Middle frontal gyrus (tissue), 1 donor: ENCODE measurements around the gene CENPL.
"Not testable (repeated sequence)": the region's sequence is repeated elsewhere in the genome, so short reads cannot be mapped to it uniquely, and the experiment has no call there.

Experiments
- DNase-seq: peaks from one replicate; pipeline ENCODE4 v3.0.0-alpha.2; 2015; ENCODE audit warnings: low spot score; ENCODE audit errors: extremely low spot score

CENPL gene

DNA sequence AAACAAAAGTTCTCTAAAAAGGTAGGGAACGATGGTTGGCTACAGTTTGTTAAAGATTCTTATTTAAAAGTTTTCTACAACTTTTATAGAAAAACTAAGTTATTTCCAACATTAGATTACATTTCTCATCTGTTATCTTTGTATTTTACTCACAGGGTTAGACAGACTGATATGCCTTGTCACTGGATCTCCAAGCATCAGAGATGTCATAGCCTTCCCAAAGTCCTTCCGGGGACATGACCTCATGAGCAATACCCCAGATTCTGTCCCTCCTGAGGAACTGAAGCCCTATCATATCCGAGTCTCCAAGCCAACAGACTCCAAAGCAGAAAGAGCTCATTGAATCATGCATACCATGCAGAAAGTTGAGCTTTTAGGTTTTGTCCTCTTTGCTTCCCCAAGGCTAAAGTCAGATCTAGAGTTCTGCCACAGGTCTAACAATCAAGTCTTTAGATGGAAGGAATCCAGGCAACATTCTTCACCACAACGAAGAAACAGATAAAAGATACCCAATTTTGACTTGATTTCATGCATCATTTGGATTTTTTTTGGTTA is 32.8 kb upstream of the CENPL start:
- DNase-seq = no peak

DNA sequence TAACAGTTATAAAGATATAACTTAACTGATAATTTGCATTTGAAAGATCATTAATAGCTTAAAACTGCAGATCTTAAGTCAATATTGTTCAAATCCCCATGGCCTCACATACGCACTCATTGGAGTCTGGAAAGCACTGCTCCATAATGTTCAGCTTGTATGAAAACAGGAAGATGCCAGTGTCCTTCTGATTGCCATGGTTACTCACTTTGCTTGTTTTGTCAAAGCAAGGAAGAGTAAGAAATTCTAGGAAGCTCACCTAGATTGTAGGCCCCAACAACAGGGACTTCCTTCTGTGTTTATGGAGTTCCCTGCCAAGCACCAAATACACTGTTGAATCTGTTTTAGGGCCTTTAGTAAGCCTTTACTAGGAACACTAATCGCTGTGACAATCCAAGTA is 32.2 kb upstream of the CENPL start:
- DNase-seq = no peak

DNA sequence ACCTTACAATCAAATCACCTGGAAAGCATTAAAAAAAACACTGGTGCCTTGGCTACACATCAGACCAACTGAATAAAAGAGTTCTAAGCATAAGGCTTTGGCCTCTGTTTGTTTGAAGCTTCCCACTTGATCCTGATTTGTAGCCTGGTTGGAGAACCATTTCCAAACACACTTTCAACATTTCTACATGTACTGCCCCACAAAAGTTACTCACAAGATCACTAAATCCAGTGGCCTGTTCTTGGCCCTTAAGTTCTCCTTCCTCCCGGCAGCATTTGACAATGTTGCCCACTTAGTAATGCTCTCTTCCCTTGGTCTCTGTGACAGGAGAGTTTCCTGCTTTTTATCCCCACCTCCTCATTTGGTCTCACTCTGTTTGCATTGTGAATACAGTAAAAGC is 31.3 kb upstream of the CENPL start:
- no peak for DNase-seq

DNA sequence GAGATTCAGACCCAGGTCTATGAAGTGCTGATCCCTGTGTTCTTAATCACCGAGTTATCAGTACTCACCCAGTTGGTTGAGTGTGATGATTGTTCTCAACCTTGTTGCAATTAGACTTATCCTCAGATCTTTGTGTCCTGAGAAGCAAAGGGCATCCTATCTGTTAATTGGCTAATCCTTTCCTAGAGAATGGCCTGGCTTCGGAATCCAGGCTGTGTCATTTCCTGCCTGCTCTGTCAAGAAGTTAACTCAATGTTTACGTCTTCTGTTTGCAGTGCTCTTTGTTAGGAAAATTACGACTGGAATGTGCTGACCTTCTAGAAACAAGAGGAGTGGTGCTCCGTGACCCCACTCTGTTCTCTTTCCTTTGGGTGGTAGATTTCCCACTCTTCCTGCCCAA is 28.4 kb upstream of the CENPL start:
- no peak for DNase-seq

DNA sequence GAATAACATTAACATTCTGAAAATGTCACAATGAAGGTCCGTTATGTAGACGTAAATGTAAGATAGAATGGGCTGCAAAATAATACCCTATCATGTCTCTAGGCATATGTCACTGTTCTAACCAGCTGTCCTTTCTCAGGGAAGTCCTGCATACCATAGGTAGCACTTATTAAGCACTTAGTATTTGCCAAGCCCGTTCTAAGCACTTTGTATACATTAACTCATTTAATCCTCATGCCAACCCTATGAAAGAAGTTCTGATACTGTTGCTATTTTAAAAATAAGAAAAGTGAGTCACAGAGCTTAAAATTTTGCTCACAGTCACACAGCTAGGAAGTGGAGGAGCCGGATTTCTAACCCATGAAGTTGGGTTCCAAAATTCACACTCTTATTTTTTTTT is 27.4 kb upstream of the CENPL start:
- no peak for DNase-seq

DNA sequence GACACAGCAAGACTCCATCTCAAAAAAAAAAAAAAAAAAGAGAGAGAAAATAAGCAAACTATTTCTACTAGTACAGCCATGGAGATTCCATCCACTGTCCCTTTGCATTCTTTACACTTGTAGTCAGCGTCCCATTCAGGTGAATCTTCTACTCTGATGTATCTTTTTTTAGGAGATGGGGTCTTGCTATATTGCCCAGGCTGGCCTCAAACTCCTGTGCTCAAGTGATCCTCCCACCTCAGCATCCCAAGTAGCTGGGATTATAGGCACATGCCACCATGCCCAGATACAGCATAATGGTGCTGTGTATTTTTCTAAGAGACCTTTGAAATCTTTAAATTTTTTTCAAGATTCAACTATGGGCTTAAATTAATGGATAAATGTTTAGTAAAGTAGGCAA is 8.1 kb upstream of the CENPL start:
- no peak for DNase-seq

DNA sequence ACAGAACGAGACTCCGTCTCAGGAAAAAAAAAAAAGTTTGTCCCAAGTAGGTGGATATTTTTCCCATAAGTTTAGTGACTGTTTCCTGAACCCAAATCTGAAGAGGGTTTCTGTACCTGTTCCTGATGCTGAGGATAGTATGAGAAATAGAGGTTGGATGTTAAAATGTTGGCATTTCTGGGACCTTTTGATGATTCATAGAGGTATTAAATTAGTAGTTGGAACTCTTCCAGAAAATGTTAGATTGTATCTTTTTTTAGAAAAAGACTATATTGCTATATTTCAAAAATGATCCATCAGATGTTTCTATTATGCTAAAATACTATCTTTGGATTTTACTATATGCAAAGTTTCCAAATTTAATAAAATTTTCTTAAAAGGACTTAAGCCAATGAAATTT is 2.9 kb upstream of the CENPL start:
- DNase-seq = no peak

DNA sequence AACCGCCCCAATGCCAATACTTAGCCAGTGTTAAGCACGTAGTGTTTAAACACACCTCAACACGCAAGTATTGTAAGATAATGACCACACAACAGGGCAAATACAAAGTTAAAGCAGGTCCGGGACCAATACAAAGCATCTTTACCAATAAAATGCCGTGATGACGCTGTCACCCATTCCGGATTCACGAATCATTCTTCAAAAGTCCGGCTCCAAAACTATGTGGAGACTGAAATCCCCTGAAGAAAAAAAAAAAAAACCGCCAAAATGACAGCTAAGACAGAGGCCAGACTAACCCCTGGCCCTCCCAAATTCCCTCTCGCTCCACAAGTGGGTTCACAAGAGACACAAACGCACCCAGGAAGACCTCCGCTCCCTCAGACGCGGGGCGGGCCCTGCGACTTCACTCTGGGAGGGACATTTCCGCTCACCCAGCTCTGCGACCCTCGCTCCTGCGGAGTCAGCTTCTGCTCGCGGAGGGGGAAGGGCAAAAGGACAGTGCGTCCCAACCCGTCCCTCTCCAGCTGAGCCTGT is 835 bp downstream of the CENPL start:
- DNase-seq = no peak

DNA sequence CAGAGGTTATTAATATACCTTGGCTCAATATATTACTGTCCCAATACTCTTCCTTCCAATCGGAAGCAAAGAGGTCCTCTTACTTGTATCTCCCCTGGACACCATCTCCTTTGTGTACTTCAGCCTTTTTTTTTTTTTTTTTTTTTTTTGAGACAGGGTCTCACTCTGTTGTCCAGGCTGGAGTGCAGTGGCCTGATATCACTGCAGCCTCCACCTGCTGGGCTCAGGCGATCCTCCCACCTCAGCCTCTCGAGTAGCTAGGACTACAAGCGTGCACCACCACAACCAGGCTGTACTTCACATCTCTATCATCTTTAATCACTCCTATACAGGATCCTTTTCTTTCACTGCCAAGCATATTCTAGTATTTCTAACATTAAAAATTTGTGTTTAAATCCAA is 3.0 kb downstream of the CENPL start:
- DNase-seq = no peak

DNA sequence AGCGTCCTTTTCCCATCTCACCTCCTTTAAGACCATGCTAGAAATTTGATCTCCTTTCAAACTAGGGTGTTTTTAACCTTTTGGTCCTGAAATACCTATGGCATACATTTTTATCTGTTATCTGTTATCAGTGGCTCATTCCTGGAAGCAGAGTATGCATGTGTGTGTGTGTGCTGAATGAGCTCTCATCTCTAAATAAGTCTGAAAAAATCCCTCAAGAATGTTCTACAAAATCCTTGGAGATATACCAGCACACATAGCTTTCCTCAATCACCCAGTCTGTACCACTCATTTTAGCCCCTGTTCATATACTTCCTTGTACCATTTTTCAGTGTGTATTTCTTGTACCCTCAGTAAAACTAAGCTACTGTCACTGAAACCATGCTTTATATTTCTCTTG is 6.2 kb downstream of the CENPL start:
- DNase-seq = no peak

DNA sequence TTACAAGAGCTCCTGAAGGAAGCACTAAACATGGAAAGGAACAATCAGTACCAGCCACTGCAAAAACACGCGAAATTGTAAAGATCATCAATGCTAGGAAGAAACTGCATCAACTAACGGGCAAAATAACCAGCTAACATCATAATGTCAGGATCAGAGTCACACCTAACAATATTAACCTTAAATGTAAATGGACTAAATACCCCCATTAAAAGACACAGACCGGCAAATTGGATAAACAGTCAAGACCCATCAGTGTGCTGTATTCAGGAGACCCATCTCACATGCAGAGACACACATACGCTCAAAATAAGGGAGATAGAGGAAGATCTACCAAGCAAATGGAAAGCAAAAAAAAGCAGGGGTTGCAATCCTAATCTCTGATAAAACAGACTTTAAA is 11.0 kb downstream of the CENPL start:
- DNase-seq = not testable (repeated sequence)

DNA sequence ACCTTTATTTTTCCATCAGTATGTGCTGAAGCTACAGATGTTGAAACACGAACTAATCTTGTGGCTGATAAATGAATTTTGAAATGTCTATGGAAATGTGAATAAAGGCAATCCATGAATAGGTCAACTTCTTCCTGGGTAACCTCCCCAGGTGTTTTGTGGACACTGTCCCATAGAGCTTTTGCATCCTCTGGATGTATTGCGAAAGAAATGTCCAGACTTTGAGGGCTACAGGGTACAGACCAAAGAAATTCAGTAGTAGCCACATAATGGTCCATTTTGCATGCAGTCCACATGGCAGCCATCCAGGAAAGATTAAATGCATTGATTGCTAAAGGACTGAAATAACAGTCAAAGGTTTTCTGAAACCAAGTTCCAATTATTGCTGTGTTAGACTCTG is 21.7 kb downstream of the CENPL start:
- DNase-seq = no peak

DNA sequence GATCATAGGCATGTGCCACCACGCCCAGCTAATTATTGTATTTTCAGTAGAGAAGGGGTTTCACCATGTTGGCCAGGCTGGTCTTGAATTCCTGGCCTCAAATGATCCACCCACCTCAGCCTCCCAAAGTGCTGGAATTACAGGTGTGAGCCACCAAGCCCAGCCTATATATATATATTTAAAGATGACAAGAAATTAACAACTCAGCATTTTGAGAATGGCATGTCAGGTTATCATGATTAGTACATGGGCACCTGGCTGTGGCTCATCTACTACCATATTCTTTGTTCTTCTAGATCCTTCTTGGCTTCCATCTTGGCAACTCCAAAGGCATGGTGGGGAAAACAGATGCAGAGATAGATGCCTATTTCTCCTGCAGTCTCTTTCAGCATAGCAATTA is 24.7 kb downstream of the CENPL start:
- DNase-seq = not testable (repeated sequence)

DNA sequence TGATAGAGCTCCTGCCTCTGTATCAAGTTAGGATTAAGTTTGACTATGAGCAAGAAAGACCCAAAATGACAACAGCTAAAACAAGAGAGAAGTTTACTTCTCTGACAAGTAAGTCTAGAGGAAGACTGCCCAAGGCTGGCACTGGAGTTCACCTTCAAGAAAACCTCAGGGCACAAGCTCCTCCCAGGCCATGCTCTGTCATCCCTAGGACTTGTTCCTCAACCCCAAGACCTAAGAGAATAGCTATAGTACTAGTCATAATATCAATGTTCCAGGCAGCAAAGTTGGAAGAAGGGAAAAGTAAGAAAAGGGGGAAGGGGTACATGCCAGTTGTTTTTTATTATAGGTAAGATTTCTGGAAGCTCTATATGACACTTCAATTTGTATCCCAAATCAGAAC is 26.6 kb downstream of the CENPL start:
- no peak for DNase-seq

DNA sequence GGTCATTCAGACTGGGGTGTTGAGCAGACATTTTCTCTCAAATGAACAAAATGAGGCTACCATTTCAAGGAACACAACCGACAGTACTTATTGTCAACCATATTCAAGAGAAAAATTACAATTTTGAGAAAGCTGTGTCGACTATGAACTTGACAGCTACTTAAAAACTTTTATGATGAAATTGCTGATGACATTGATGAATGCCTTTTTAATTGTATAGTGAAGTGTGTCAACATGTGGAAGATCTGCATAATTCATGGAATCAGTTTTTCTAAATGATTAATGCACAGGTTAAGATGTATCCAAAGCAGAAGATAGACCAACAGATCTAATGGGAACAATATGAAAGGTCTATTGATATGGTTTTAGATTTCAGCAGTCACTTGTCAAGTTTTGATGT is 34.8 kb downstream of the CENPL start:
- DNase-seq = no peak

DNA sequence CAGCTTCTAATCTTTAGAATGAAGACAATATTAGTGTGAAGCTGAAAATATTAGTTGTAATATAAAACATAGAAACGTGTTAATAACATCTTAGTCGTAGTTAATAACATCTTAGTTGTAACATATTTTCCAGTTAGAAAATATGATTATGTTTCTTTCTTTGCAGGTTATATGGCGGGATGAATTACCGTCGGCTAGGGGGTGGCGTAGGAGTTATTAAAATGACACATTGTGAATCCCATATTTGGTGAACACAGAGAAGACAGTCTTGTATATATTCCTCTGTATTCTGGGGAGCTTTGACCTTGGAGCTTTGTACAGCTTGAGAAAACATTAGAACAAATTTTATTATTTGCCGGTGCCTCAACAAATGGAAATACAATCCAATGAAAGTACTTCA is 39.7 kb downstream of the CENPL start:
- no peak for DNase-seq

DNA sequence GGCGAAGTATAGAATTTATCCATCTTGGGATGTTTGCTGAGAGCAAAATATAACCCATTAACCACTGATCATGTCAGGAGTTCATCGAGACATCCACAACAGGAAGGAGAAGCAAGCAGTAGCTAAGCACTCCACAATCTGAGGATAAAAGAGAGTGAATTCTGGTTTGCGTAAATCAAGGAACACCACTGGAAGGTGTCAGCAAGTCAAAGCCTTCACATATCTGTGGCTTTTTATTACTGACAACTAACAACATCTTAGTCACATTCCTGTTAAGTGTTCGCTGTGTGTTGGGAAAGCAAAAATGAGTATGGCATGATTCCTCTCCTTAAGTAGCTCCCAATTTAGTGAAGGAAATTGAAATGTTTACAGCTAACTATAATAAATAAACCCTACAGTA is 44.7 kb downstream of the CENPL start:
- DNase-seq = no peak

DNA sequence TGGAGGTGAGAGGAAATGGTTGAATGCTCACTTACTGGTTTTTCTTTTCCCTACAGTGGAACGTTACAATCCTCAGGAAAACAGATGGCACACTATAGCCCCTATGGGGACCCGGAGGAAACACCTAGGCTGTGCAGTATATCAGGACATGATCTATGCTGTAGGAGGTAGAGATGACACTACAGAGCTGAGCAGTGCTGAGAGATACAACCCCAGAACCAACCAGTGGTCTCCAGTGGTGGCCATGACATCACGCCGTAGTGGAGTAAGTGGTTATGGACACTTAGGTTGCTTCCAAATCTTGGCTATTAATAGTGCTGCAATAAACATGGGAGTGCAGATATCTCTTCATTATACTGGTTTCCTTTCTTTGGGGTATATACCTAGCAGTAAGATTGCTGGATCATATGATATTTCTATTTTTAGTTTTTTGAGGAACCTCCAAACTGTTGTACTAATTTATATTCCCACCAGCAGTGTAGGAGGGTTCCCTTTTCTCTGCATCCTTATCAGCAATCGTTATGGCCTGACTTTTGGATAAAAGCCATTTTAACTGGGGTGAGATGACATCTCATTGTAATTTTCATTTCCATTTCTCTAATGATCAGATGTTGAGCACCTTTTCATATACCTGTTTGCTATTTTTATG is 49.0 kb downstream of the CENPL start:
- DNase-seq = no peak

DNA sequence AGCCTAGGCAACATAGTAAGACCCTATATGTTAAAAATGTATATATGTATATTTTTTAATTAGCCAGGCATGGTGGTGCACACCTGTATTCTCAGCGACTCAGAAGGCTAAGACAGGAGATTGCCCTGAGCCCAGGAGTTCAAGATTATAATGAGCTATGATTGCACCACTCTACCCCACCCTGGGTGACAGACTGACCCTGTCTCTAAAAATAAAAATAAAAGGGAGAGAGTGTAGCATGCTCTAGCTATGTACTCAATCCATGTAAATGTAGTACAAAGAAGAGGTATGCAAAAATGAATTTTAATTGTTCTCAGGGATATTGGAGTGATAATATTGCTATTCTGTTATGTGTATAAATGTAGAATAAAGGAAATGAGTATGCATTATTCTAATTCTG is 53.1 kb downstream of the CENPL start:
- DNase-seq = no peak

DNA sequence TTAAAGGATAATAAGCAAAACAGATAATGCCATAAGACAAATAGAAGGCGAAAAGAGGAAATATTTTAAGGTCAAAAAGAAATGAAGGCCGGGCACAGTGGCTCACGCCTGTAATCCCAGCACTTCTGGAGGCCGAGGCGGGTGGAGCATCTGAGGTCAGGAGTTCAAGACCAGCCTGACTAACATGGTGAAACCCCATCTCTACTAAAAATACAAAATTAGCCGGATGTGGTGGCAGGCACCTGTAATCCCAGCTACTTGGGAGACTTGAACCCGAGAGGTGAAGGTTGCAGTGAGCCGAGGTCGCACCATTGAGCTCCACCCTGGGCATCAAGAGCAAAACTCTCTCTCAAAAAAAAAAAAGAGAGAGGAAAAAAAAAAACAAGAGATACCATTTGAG is 54.4 kb downstream of the CENPL start:
- DNase-seq = not testable (repeated sequence)

DNA sequence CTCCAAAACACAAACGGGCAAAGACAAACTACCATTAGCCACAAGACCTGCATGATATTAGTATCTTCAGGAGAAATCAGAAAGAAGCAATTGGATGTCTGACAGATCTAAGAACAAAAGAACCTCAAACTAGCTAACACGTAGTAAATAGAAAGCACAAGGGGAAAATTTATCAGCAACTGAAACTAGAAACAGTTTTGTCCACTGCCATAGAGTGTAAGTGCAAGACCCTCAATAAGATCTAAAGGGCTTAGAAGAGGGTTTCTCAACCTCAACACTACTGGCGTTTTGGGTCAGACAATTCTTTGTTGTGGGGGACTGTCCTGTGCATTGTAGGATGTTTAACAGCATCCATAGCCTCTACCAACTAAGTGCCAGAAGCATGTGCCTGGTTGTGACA is 55.9 kb downstream of the CENPL start:
- no peak for DNase-seq

DNA sequence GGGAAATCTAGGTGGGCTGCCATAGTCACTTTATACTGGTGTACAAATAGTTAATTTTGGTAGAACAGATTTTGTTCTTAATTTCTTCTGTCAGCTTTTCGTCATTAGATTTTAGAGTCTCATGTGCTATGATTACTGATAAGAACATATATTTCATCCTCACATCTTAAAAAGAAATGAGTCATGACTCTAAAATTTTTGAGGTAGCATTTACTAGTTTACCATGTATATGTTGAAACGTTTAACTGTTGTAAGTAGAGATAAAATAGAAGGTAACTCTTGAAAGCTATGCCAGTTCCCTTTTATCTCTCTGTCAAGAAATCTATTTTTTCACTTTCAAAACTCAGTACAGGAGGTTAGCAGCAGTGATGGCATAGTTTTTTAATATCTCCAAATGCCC is 56.5 kb downstream of the CENPL start:
- no peak for DNase-seq

DNA sequence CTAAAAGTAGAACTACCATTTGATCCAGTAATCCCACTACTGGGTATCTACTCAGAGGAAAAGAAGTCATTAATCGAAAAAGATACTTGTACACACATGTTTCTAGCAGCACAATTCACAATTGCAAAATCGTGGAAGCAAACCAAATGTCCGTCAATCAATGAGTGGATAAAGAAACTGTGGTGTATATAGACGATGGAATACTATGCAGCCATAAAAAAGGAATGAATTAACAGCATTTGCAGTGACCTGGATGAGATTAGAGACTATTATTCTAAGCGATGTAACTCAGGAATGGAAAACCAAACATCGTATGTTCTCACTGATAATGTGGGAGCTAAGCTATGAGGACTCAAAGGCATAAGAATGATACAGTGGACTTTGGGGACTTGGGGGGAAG is 60.4 kb downstream of the CENPL start:
- DNase-seq = not testable (repeated sequence)

DNA sequence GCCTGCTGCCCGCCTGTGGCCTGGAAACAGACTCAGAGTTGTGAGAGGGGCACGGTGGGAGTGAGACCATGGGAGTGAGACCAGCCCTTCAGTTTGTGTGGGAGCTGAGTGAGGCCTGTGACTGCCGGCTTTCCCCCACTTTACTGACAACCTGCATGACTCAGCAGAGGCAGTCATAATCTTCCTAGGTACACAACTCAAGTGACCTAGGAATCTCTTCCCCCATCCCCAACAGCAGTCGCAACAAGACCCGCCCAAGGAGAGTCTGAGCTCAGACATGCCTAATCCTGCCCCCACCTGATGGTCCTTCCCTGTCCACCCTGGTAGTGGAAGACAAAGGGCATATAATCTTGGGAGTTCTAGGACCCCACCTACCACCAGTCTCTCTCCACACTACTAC is 65.7 kb downstream of the CENPL start:
- DNase-seq = no peak
